Skin of body (tissue), 1 donor: ENCODE data around the gene ALKBH8. TPM values are rescaled to one million over a fixed set of nuclear protein-coding genes. Genes with fewer than 3 reads are reported as not detected.

Experiments used
- total RNA-seq: library from RNA; depleted of rRNA; stranded (reverse); fragments of >200 nt; gene quantifications from one replicate; pipeline ENCODE4 v1.2.3, GENCODE V29; 2014

The ALKBH8 gene
- total RNA-seq, 1 donor from 2014 or later = 7.4 TPM

Other genes starting within 250 kb of the ALKBH8 start
- gene CWF19L2, start 107.9 kb downstream of the ALKBH8 start, total RNA-seq = 23.0 TPM
- 3.9 TPM for gene ELMOD1, start 25.4 kb upstream of the ALKBH8 start, total RNA-seq
- gene SLN, start 146.3 kb upstream of the ALKBH8 start, total RNA-seq = 215 TPM